ENCODE data around the gene RGS6.

RGS6 gene

DNA sequence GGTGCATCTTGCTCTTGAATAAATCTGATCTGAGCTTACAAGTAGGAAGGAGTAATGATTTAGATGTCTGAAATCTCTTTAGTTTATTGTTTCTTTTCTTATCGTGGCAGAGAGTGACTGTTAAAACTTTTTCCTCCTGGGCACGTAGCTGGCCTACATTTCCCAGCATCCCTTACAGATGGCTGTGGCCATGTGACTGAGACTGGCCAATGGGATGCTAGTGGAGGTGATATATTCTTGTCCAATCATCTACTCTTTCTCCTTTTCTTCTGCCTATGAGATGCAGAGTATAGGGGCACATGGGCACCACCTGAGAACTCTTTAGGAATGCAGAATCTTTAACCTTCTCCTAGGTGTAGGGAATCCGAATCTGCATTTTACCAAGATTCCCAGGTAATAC, 237.3 kb downstream of the RGS6 start:
- no peak for DNase-seq

DNA sequence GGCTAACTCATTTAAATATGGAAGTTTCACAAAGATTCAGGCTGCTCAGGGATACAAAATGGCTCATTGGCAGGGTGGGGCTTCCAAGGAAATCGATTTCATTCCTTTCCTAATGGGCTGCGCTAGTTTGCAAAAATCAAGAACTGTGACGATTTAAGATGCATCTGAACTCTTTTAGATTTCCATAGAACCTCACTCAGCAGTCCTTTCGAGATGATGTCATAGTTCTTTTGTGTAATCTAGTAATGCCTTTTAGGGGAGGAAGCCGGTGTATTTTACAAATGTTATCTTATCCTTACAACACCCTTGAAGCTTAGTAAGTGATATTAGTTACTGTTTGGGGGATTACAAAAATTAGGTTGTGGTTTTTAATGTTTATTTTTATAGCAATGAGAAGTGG, 239.8 kb downstream of the RGS6 start:
- no peak for DNase-seq

- no peak for DNase-seq
Measured at GRCh38 chr14:72172597-72172996, 240.4 kb downstream of the RGS6 start.

- DNase-seq: no peak
Measured at GRCh38 chr14:72173038-72173720, 240.9 kb downstream of the RGS6 start.

DNA sequence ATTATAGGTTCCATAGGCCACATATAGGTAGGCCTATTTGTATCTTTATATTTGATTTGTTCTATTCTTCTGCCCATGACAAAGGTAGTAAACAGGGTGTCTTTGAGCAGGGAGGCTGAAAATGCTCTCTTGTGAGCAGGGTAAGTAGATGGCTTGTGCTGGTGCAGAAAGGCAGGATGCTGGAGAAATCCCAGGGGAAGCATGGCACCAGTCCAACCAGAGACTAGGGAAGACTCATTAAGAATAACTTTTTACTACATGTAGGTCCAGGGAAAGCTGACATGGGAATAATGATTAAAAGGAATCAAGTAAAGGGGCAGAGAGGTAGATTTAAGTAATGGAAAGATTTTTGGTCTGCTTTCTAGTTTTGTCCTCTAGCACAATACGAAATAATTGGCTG, 245.0 kb downstream of the RGS6 start:
- no peak for DNase-seq

DNA sequence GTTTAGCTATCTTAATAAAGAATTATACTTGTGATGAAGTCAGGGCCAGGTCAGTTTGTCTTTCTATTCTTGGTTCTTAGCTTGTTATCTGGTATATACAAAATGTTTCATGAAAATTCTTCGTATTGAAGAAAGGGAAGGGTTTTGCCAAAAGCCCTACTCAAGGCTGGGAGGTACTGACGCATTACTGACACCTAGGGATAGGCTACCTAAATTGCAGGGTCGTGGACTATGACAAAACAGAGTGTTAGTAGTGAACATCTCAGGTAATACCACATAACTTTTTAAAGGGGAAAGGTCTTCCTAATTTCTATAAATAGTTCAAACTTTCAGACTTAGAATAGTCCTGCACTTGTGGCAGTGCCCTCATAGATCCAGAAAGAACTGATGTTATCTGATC, 246.3 kb downstream of the RGS6 start:
- DNase-seq: no peak

GRCh38 chr14:72182708-72183432, 250.6 kb downstream of the RGS6 start:
- no peak for DNase-seq

GRCh38 chr14:72183631-72184030, 251.4 kb downstream of the RGS6 start:
- no peak for DNase-seq

GRCh38 chr14:72186523-72186922, 254.3 kb downstream of the RGS6 start:
- DNase-seq: no peak

- no peak for DNase-seq
Measured at GRCh38 chr14:72196237-72197015, 264.2 kb downstream of the RGS6 start.

DNA sequence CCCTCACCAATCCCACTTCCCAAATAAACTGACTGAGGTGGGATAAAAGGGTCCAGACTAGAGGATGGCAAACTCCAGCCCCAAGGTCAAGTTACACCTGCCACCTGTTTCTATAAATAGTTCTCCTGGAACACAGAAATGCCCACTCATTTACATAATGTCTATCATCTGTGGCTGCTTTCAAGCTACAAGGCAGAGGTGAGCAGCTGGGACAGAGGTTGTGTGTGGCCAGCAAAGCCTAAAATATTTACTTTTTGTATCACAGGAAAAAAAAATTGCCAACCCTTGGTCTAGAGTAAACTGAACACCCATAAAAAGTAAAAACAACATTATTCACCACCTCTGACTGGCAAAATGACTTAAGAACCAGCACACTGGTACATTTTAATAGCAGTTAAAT, 269.4 kb downstream of the RGS6 start:
- no peak for DNase-seq

DNA sequence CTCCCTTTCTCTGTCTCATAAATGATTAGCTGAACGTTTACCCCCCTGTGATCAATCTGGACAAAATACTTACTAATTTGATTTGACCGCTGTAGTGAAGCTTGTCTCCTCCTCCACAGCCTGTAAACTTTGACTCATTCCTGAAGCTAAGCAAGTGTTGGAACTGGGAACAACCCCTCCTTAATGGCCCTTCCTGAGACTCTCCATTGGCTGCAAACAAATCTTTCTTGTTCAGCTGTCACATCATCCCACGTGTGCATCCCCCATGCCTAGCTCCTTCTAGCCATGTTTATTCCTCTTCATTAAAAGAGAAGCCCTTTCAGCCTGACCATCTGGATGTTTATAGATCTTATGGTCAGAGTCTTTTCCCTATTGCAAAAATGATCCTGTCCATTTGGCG, 281.2 kb downstream of the RGS6 start:
- no peak for DNase-seq

- no peak for DNase-seq
Measured at GRCh38 chr14:72215080-72215479, 282.9 kb downstream of the RGS6 start.

DNA sequence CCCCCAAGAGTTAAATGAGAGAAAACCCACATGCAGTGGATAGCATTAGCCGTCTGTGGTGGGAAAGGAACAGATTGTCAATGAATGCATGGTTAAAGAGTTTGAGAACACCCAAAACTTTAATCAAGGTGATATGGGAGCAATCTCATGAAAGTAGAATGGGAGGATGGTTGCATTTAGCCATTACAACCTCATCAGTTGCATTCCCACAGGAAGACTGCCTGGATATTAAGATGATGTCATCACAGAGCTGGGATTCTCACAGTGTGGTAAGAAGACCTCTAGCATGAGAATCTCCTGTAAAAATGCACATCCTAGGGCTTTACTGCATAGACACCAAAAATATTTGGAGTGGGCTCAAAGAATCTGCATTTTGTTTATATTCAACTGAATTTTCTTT, 284.9 kb downstream of the RGS6 start:
- no peak for DNase-seq

DNA sequence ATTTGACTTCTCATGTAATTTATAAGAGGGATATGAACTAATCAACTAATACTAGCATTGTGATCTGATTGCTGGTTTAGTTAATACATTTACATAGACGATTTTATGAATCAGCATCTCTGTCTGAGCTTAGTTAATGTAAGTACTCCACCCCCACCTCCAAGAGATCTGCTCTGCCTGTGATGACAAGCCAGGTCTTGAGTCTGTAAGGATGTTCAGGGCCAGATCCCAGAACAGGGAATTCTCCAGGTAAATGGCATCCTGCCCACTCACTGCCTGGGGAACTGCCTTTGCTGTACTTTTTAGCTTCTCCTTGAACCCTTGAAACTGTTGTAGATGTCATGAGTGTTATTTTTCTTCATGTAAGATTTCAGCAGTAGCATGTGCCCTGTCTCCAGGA, 289.8 kb downstream of the RGS6 start:
- no peak for DNase-seq

DNA sequence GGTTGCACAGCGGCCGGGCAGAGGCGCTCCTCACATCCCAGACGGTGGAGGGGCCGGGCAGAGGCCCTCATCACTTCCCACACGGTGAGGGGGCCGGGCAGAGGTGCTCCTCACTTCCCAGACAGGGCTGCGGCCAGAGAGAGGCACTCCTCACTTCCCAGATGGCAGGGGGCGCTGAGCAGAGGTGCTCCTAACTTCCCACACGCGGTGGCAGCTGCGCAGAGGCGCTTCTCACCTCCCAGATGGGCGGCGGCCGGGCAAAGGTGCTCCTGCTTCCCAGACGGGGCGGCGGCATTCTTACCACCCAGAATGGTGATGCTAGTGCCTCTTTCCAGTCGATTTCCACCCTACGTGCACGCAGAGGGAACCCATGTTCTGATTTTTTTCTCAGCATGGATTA, 304.4 kb downstream of the RGS6 start:
- DNase-seq: no peak

GRCh38 chr14:72237722-72238666, 305.8 kb downstream of the RGS6 start:
- DNase-seq: no peak

DNA sequence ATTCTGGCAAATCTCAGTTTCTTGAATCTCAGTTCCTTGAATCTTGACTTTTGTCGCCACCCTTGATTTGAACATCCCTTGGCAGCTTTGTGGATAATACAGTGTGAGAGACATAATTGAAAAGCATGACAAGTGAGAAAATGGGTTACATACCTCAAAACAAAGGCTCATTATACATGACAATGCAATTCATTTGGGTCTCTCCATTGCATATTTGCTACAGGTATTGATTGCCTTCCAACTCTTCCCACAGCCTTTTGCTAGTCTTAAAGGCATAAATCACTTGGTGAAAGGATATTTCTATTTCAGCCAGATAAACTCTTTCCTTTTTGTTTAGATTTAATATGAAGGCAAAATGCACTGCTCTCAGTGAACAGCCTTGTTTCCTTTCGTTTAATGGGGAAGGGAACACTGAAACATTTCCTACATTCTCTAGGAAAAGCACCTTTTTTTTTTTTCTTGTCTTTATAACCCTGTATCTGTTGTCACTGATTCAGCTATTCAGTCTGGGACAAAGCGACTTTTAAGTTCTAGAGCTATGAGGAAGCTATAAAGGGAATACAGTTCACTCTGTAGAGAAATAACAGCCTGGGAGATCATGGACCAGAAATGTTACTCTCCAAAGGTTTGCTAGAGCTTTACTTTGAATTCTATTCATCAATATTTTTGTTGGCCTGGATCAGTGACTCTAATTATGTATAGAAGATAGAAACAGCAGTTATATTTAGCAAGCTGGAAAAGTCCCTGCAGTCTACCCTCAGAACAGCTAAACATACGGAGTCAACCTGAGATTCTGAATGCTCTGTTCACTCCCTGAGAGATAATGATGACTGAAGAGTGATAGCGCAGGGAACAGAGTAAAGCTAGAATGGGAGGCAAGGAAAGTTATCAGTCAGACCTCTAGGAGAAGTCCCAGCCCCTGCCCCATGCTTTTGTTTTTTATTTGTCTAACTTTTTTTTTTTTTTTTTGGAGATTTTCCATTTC, 311.4 kb downstream of the RGS6 start:
- DNase-seq: no peak

- DNase-seq: no peak
Measured at GRCh38 chr14:72247896-72248465, 315.8 kb downstream of the RGS6 start.

GRCh38 chr14:72253503-72253902, 321.3 kb downstream of the RGS6 start:
- no peak for DNase-seq
